ENCODE results near the gene C6orf47. TPM values are rescaled to one million over a fixed set of nuclear protein-coding genes. Genes with fewer than 3 reads are reported as not detected.

Gene C6orf47
- total RNA-seq, 1 donor from 2014 or later = 19.3 TPM

DNA sequence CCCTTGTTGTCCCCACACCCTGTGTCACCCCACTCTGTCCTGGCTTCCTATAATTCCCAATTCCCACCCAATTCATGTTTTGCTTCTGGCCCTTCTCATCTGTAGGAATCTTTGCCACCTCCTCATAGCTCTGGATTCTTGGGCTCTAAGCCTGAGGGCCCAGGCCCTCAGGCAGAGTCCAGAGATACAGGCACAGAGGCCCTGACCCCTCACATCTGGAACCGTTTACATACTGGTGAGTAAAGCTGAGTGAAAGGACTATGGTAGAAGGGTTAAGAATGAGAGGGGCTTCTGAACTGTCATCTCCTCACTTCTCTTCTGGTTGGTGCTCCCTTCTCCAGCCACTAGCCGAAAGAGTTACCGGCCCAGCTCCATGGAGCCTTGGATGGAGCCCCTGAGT is 26.4 kb downstream of the C6orf47 start:
- intact Hi-C loops (cut with micrococcal nuclease) = no loop called here
- no peak overlapping the region for H3K4me3 Mint-ChIP-seq (ENCODE audit: low read depth)
- no peak overlapping the region for H3K27ac Mint-ChIP-seq
- H3K4me1 Mint-ChIP-seq (ENCODE audit: low read depth) = no peaks in the 10 kb centered on the region
- H3K27me3 Mint-ChIP-seq (ENCODE audit: low read depth) = no peaks in the 10 kb centered on the region
- no peaks in the 10 kb centered on the region for H3K9me3 Mint-ChIP-seq
- DNase-seq (ENCODE audit: low spot score) = no peak
- H3K36me3 Mint-ChIP-seq (ENCODE audit: low read depth) = peaks cover 90% of the 10 kb centered on the region

- Mint-ChIP-seq H3K36me3 (ENCODE audit: low read depth) (peaks cover 91% of the 10 kb centered on the region), H3K9me3 (no peaks in the 10 kb centered on the region), H3K27ac (no peak overlapping the region), H3K27me3 (ENCODE audit: low read depth) (no peaks in the 10 kb centered on the region), H3K4me3 (ENCODE audit: low read depth) (no peak overlapping the region), H3K4me1 (ENCODE audit: low read depth) (no peaks in the 10 kb centered on the region)
- no peak for DNase-seq (ENCODE audit: low spot score)
- intact Hi-C loops (cut with micrococcal nuclease) = no loop called here
These were observed 27.1 kb downstream of the C6orf47 start for GRCh38 chr6:31633447-31633846.

GRCh38 chr6:31632279-31632946 is 28.2 kb downstream of the C6orf47 start:
- H3K4me1 Mint-ChIP-seq (ENCODE audit: low read depth) = peaks cover under 1% of the 10 kb centered on the region
- no peak overlapping the region for H3K4me3 Mint-ChIP-seq (ENCODE audit: low read depth)
- intact Hi-C loops (cut with micrococcal nuclease) = no loop called here
- H3K27me3 Mint-ChIP-seq (ENCODE audit: low read depth) = no peaks in the 10 kb centered on the region
- no peak for DNase-seq (ENCODE audit: low spot score)
- no peak overlapping the region for H3K27ac Mint-ChIP-seq
- peaks cover 95% of the 10 kb centered on the region for H3K36me3 Mint-ChIP-seq (ENCODE audit: low read depth)
- H3K9me3 Mint-ChIP-seq = no peaks in the 10 kb centered on the region

DNA sequence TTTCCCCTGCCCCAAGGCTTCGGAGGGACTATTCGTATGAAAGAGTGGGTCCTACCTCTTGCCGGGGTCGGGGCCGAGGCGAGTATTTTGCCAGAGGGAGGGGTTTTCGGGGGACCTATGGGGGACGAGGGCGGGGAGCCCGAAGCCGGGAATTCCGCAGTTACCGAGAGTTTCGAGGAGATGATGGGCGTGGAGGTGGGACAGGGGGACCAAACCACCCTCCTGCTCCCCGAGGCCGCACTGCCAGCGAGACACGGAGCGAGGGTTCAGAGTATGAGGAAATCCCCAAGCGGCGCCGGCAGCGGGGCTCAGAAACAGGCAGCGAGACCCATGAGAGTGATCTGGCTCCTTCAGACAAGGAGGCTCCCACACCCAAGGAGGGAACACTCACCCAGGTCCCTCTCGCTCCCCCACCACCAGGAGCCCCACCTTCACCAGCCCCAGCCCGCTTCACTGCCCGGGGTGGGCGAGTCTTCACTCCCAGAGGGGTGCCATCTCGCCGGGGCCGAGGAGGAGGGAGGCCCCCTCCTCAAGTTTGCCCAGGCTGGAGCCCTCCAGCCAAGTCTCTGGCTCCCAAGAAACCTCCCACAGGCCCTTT is 28.8 kb downstream of the C6orf47 start:
- H3K27me3 Mint-ChIP-seq (ENCODE audit: low read depth) = no peaks in the 10 kb centered on the region
- no peak overlapping the region for H3K27ac Mint-ChIP-seq
- peaks cover 4% of the 10 kb centered on the region for H3K4me1 Mint-ChIP-seq (ENCODE audit: low read depth)
- H3K4me3 Mint-ChIP-seq (ENCODE audit: low read depth) = no peak overlapping the region
- intact Hi-C loops (cut with micrococcal nuclease) = no loop called here
- peaks cover 94% of the 10 kb centered on the region for H3K36me3 Mint-ChIP-seq (ENCODE audit: low read depth)
- H3K9me3 Mint-ChIP-seq = no peaks in the 10 kb centered on the region
- DNase-seq (ENCODE audit: low spot score) = no peak

DNA sequence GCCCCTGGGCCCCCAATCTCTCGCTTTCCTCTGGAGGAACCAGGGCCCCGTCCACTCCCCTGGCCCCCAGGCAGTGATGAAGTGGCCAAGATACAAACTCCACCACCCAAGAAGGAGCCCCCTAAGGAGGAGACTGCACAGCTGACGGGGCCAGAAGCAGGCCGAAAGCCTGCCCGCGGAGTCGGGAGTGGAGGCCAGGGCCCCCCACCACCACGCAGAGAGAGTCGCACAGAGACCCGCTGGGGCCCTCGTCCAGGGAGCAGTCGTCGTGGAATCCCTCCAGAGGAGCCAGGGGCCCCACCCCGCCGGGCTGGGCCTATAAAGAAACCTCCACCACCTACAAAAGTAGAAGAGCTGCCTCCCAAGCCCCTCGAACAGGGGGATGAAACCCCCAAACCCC is 29.4 kb downstream of the C6orf47 start:
- H3K27ac Mint-ChIP-seq = no peak overlapping the region
- peaks cover 7% of the 10 kb centered on the region for H3K4me1 Mint-ChIP-seq (ENCODE audit: low read depth)
- no peak for DNase-seq (ENCODE audit: low spot score)
- H3K36me3 Mint-ChIP-seq (ENCODE audit: low read depth) = peaks cover 94% of the 10 kb centered on the region
- H3K27me3 Mint-ChIP-seq (ENCODE audit: low read depth) = no peaks in the 10 kb centered on the region
- no peak overlapping the region for H3K4me3 Mint-ChIP-seq (ENCODE audit: low read depth)
- no peaks in the 10 kb centered on the region for H3K9me3 Mint-ChIP-seq
- intact Hi-C loops (cut with micrococcal nuclease) = no loop called here

GRCh38 chr6:31630177-31630934 is 30.2 kb downstream of the C6orf47 start:
- intact Hi-C loops (cut with micrococcal nuclease) = no loop called here
- DNase-seq (ENCODE audit: low spot score) = no peak
- no peaks in the 10 kb centered on the region for H3K27me3 Mint-ChIP-seq (ENCODE audit: low read depth)
- H3K4me3 Mint-ChIP-seq (ENCODE audit: low read depth) = no peak overlapping the region
- peaks cover 94% of the 10 kb centered on the region for H3K36me3 Mint-ChIP-seq (ENCODE audit: low read depth)
- H3K27ac Mint-ChIP-seq = no peak overlapping the region
- H3K4me1 Mint-ChIP-seq (ENCODE audit: low read depth) = peaks cover 7% of the 10 kb centered on the region
- no peaks in the 10 kb centered on the region for H3K9me3 Mint-ChIP-seq

GRCh38 chr6:31629014-31629413 is 31.6 kb downstream of the C6orf47 start:
- H3K27ac Mint-ChIP-seq = no peak overlapping the region
- H3K4me1 Mint-ChIP-seq (ENCODE audit: low read depth) = peaks cover 7% of the 10 kb centered on the region
- H3K36me3 Mint-ChIP-seq (ENCODE audit: low read depth) = peaks cover 92% of the 10 kb centered on the region
- H3K9me3 Mint-ChIP-seq = no peaks in the 10 kb centered on the region
- no peaks in the 10 kb centered on the region for H3K27me3 Mint-ChIP-seq (ENCODE audit: low read depth)
- no peak overlapping the region for H3K4me3 Mint-ChIP-seq (ENCODE audit: low read depth)
- intact Hi-C loops (cut with micrococcal nuclease) = no loop called here
- no peak for DNase-seq (ENCODE audit: low spot score)

GRCh38 chr6:31627690-31628287 is 32.8 kb downstream of the C6orf47 start:
- Mint-ChIP-seq H3K27me3 (ENCODE audit: low read depth) (no peaks in the 10 kb centered on the region), H3K27ac (no peak overlapping the region), H3K9me3 (no peaks in the 10 kb centered on the region), H3K4me3 (ENCODE audit: low read depth) (no peak overlapping the region), H3K36me3 (ENCODE audit: low read depth) (peaks cover 91% of the 10 kb centered on the region), H3K4me1 (ENCODE audit: low read depth) (peaks cover 10% of the 10 kb centered on the region)
- DNase-seq (ENCODE audit: low spot score) = no peak
- intact Hi-C loops (cut with micrococcal nuclease) = no loop called here

GRCh38 chr6:31626952-31627351 is 33.6 kb downstream of the C6orf47 start:
- peaks cover 93% of the 10 kb centered on the region for H3K36me3 Mint-ChIP-seq (ENCODE audit: low read depth)
- no peak for DNase-seq (ENCODE audit: low spot score)
- no peaks in the 10 kb centered on the region for H3K9me3 Mint-ChIP-seq
- no peaks in the 10 kb centered on the region for H3K27me3 Mint-ChIP-seq (ENCODE audit: low read depth)
- no peak overlapping the region for H3K4me3 Mint-ChIP-seq (ENCODE audit: low read depth)
- H3K4me1 Mint-ChIP-seq (ENCODE audit: low read depth) = peaks cover 19% of the 10 kb centered on the region
- intact Hi-C loops (cut with micrococcal nuclease) = no loop called here
- no peak overlapping the region for H3K27ac Mint-ChIP-seq

- DNase-seq (ENCODE audit: low spot score) = no peak
- Mint-ChIP-seq H3K27ac (no peak overlapping the region), H3K4me1 (ENCODE audit: low read depth) (peaks cover 26% of the 10 kb centered on the region), H3K27me3 (ENCODE audit: low read depth) (no peaks in the 10 kb centered on the region), H3K36me3 (ENCODE audit: low read depth) (peaks cover 77% of the 10 kb centered on the region), H3K9me3 (no peaks in the 10 kb centered on the region), H3K4me3 (ENCODE audit: low read depth) (no peak overlapping the region)
- intact Hi-C loops (cut with micrococcal nuclease) = no loop called here
These were observed 36.5 kb downstream of the C6orf47 start for GRCh38 chr6:31624070-31624469.

DNA sequence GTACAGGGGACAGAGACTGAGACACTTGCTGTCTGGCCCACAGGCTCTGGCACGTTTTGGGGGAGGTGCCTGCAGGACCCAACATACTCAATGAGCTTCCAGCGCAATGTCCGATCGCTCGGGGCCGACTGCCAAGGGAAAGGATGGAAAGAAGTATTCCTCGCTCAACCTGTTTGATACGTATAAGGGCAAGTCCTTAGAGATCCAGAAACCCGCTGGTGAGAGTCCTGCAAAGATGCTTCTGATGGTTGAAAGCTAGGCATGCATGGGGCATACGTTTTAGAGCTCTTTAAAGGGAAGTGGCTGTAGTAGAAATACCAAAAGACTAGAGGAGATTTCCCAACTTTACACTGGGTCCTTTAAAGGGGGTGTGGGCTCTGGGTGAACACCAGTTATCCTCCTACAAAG is 37.9 kb downstream of the C6orf47 start:
- peak overlapping the region; percentile 94 for H3K4me3 Mint-ChIP-seq (ENCODE audit: low read depth)
- H3K4me1 Mint-ChIP-seq (ENCODE audit: low read depth) = peaks cover 26% of the 10 kb centered on the region
- H3K27me3 Mint-ChIP-seq (ENCODE audit: low read depth) = no peaks in the 10 kb centered on the region
- H3K27ac Mint-ChIP-seq = peak overlapping the region; percentile 93
- intact Hi-C loops (cut with micrococcal nuclease) = no loop called here
- peaks cover 66% of the 10 kb centered on the region for H3K36me3 Mint-ChIP-seq (ENCODE audit: low read depth)
- H3K9me3 Mint-ChIP-seq = no peaks in the 10 kb centered on the region
- DNase-seq (ENCODE audit: low spot score) = no peak

DNA sequence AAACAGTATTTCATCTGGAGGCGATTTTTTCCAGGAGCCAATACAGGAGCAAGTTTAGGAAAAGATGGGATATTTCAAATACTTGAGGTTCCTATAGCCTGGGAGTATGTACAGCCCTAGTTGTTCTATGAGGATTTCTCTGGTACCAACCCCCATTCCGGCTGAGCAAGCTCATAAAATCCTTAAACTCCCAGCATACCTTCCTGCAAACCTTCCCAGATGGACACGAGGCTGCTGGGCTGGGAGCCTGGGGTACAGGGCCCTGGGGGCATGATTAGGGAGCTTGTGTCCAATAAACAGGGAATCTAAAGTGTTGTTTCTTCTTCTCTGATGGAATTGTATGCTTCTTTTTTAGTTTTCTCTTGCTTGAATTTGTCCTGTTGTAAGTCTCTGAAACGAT is 38.6 kb downstream of the C6orf47 start:
- Mint-ChIP-seq H3K4me3 (ENCODE audit: low read depth) (peak overlapping the region; percentile 94), H3K36me3 (ENCODE audit: low read depth) (peaks cover 59% of the 10 kb centered on the region), H3K9me3 (no peaks in the 10 kb centered on the region), H3K27me3 (ENCODE audit: low read depth) (no peaks in the 10 kb centered on the region), H3K4me1 (ENCODE audit: low read depth) (peaks cover 22% of the 10 kb centered on the region), H3K27ac (peak overlapping the region; percentile 93)
- intact Hi-C loops (cut with micrococcal nuclease) = loop anchor here (2.0 kb wide), 1 partner anchor 117 kb away; no protein-coding TSS in a partner anchor
- no peak for DNase-seq (ENCODE audit: low spot score)

Measured in activated T-helper 2 cell treated with anti-CD3 and anti-CD28 coated beads, Interferon-gamma antibody, Interleukin-2, Interleukin-4, amounts not matched to agents 10 μg/mL and 5 μg/mL and 100 μg/mL, durations not matched to agents 14 hours and 24 hours and 36 hours (primary cell).